PC-9 (cell line): Measurements from ENCODE around the gene DLG1. TPM values are rescaled to one million over a fixed set of nuclear protein-coding genes. Genes with fewer than 3 reads are reported as not detected.

Experiments used
- BruUV-seq: library from RNA; stranded (reverse); fragments of 400-500 nt; replicated peaks from 2 replicates; lab custom pipeline; 2021; lab: Mats Ljungman, UMichigan
- CTCF ChIA-PET: fragments of 300-600 bp; sonication (Branson Sonifier 250); formaldehyde crosslinking; loops from one replicate; lab custom pipeline; 2022; ENCODE audit warnings: antibody characterized with exemption; lab: Charles Lee
- POLR2A ChIA-PET: fragments of 300-600 bp; sonication (Branson Sonifier 250); formaldehyde crosslinking; loops from one replicate; lab custom pipeline; 2022; ENCODE audit warnings: antibody characterized with exemption; ENCODE audit not compliant: unreplicated experiment; lab: Charles Lee
- DNase-seq, 2 experiments: peaks; one replicate each; pipeline versions ENCODE4 v3.0.0 to v3.0.0-alpha.2; 2015 to 2022; ENCODE audit warnings: mixed read lengths in 1 of 2
- H2AFZ ChIP-seq: fragments of 200-600 bp; sonication (generic); 2 replicates; pipeline ENCODE4 v1.8.1; 2017; ENCODE audit warnings: antibody characterized with exemption
- H3F3A ChIP-seq: fragments of 200-600 bp; sonication (generic); 2 replicates; pipeline ENCODE4 v1.8.1; 2017; ENCODE audit warnings: antibody characterized with exemption, mild to moderate bottlenecking, low read depth; ENCODE audit not compliant: insufficient read depth
- H3K27ac ChIP-seq: fragments of 200-600 bp; sonication (generic); 2 replicates; pipeline ENCODE4 v1.6.1; 2016; ENCODE audit warnings: mixed run types
- H3K27me3 ChIP-seq: fragments of 200-600 bp; sonication (generic); 2 replicates; pipeline ENCODE4 v1.6.1; 2016; ENCODE audit warnings: low read depth, mixed run types; ENCODE audit not compliant: insufficient read depth
- H3K36me3 ChIP-seq: fragments of 200-600 bp; sonication (generic); 2 replicates; pipeline ENCODE4 v1.6.1; 2016; ENCODE audit warnings: low read depth, mixed run types
- H3K4me1 ChIP-seq: fragments of 200-600 bp; sonication (generic); replicated peaks from 2 replicates; pipeline ENCODE4 v1.6.1; 2016; ENCODE audit warnings: mixed run types; ENCODE audit not compliant: insufficient read depth
- H3K4me2 ChIP-seq: fragments of 200-600 bp; sonication (generic); 2 replicates; pipeline ENCODE4 v1.6.1; 2017; ENCODE audit warnings: mixed run types
- H3K4me3 ChIP-seq: fragments of 200-600 bp; sonication (generic); 2 replicates; pipeline ENCODE4 v1.6.1; 2016; ENCODE audit warnings: mixed run types
- H3K79me2 ChIP-seq: fragments of 200-600 bp; sonication (generic); 2 replicates; pipeline ENCODE4 v1.6.1; 2017; ENCODE audit warnings: low read depth, mixed run types
- H3K9me2 ChIP-seq: fragments of 200-600 bp; sonication (generic); 2 replicates; pipeline ENCODE4 v1.8.1; 2017; ENCODE audit warnings: mild to moderate bottlenecking; ENCODE audit not compliant: insufficient read depth
- H3K9me3 ChIP-seq: fragments of 200-600 bp; sonication (generic); 2 replicates; pipeline ENCODE4 v1.8.1; 2016; ENCODE audit warnings: low read depth; ENCODE audit not compliant: insufficient read depth
- H4K20me1 ChIP-seq: fragments of 200-600 bp; sonication (generic); 2 replicates; pipeline ENCODE4 v1.8.1; 2017; ENCODE audit not compliant: insufficient read depth
- CTCF ChIP-seq: fragments of 200-600 bp; sonication (generic); conservative IDR thresholded peaks from 2 replicates; pipeline ENCODE4 v1.6.1; 2017; ENCODE audit warnings: mixed run types, antibody characterized with exemption, mild to moderate bottlenecking, moderate library complexity
- EZH2 ChIP-seq: fragments of 200-600 bp; sonication (generic); IDR thresholded peaks from 2 replicates; pipeline ENCODE4 v1.8.0; 2017; ENCODE audit warnings: antibody characterized with exemption, low read depth
- intact Hi-C: fragments of 100-400 bp; cut with micrococcal nuclease; formaldehyde crosslinking; loops from one replicate; pipeline ENCODE4 v1.10.0; 2022; ENCODE audit not compliant: unreplicated experiment
- total RNA-seq: library from RNA; stranded (reverse); gene quantifications from 2 replicates; pipeline ENCODE4 v1.2.3, GENCODE V29; 2021

The DLG1 gene
- total RNA-seq, 1 experiment from 2014 or later: 201 TPM

- peaks cover 22% of the 10 kb centered on the region for H3K36me3 ChIP-seq
- H3K4me1 ChIP-seq: no peaks in the 10 kb centered on the region
- H3F3A ChIP-seq: peaks cover 20% of the 10 kb centered on the region; the same call in 1 of the 2 replicates
- no peaks in the 10 kb centered on the region; the same call in 1 of the 2 replicates for H4K20me1 ChIP-seq
- TF ChIP-seq CTCF (no peak), EZH2 (no peak)
- no peaks in the 10 kb centered on the region for H3K27me3 ChIP-seq
- H3K27ac ChIP-seq: no peak overlapping the region
- POLR2A ChIA-PET: no interaction called here
- no peak overlapping the region for H3K4me3 ChIP-seq
- H3K4me2 ChIP-seq: no peak overlapping the region
- no peak overlapping the region for H2AFZ ChIP-seq
- H3K79me2 ChIP-seq: no peaks in the 10 kb centered on the region
- intact Hi-C loops: no loop called here
- H3K9me3 ChIP-seq: no peaks in the 10 kb centered on the region
- DNase-seq: no peak
- no peaks in the 10 kb centered on the region for H3K9me2 ChIP-seq
- CTCF ChIA-PET: no interaction called here
- no TSS peak for BruUV-seq
Measured at GRCh38 chr3:197050511-197050910, 247.9 kb downstream of the DLG1 start.

- H3K27ac ChIP-seq: no peak overlapping the region
- peaks cover 24% of the 10 kb centered on the region for H3K36me3 ChIP-seq
- CTCF ChIA-PET: no interaction called here
- DNase-seq: no peak
- POLR2A ChIA-PET: interaction anchor here (0.6 kb wide), 1 partner anchor 109 kb away, joined by 7 read pairs; no protein-coding TSS in a partner anchor
- H3K4me2 ChIP-seq: no peak overlapping the region
- no peak overlapping the region for H3K4me3 ChIP-seq
- H2AFZ ChIP-seq: no peak overlapping the region
- H3K4me1 ChIP-seq: peaks cover 4% of the 10 kb centered on the region; the same call in 1 of the 2 replicates
- H3K9me3 ChIP-seq: no peaks in the 10 kb centered on the region
- no peaks in the 10 kb centered on the region; the same call in 1 of the 2 replicates for H4K20me1 ChIP-seq
- peaks cover 43% of the 10 kb centered on the region for H3F3A ChIP-seq
- H3K9me2 ChIP-seq: no peaks in the 10 kb centered on the region
- BruUV-seq: no TSS peak
- H3K79me2 ChIP-seq: no peaks in the 10 kb centered on the region
- intact Hi-C loops: no loop called here
- TF ChIP-seq EZH2: no peak
- no peak for TF ChIP-seq CTCF
- H3K27me3 ChIP-seq: no peaks in the 10 kb centered on the region
Measured at GRCh38 chr3:197042539-197042938, 255.9 kb downstream of the DLG1 start.

GRCh38 chr3:197041875-197042488 lies 256.4 kb downstream of the DLG1 start:
- Histone ChIP-seq H3K27me3 (no peaks in the 10 kb centered on the region), H3K4me3 (no peak overlapping the region), H3K9me3 (no peaks in the 10 kb centered on the region), H3F3A (peaks cover 49% of the 10 kb centered on the region), H3K36me3 (peaks cover 24% of the 10 kb centered on the region), H2AFZ (no peak overlapping the region), H4K20me1 (no peaks in the 10 kb centered on the region; the same call in 1 of the 2 replicates), H3K4me1 (peaks cover 4% of the 10 kb centered on the region; the same call in 1 of the 2 replicates), H3K4me2 (no peak overlapping the region), H3K9me2 (no peaks in the 10 kb centered on the region), H3K27ac (no peak overlapping the region), H3K79me2 (no peaks in the 10 kb centered on the region)
- ChIA-PET CTCF (no interaction called here), POLR2A (interaction anchor here (0.6 kb wide), 1 partner anchor 110 kb away, joined by 7 read pairs; no protein-coding TSS in a partner anchor)
- TF ChIP-seq EZH2: no peak
- TF ChIP-seq CTCF: no peak
- BruUV-seq: no TSS peak
- intact Hi-C loops: no loop called here
- no peak for DNase-seq
